Body of pancreas (tissue), 4 donors: ENCODE results near the gene DRAM1. TPM values are rescaled to one million over a fixed set of nuclear protein-coding genes. Genes with fewer than 3 reads are reported as not detected.
"Not testable (repeated sequence)": the region's sequence is repeated elsewhere in the genome, so short reads cannot be mapped to it uniquely, and the experiment has no call there.

Source experiments
- ATAC-seq: fragments of 150-250 bp; one replicate; pipeline ENCODE4 v1.9.1; 2016
- DNase-seq, 4 donors: peaks; one replicate each; pipeline ENCODE4 v3.0.0-alpha.2; 2019
- H3K27ac ChIP-seq, 4 donors: fragments of 200-600 bp; sonication (generic); 1 replicate in 3 of 4; 2 replicates in 1 of 4; pipeline versions ENCODE4 v1.5.1 to v1.6.1; 2016 to 2019; ENCODE audit warnings: mild to moderate bottlenecking in 1 of 4, mixed read lengths in 1 of 4, moderate library complexity in 1 of 4
- H3K27me3 ChIP-seq, 2 donors: fragments of 200-600 bp; sonication (generic); one replicate each; pipeline ENCODE4 v1.6.0; 2016; ENCODE audit warnings: mild to moderate bottlenecking in 1 of 2
- H3K36me3 ChIP-seq, 2 donors: fragments of 200-600 bp; sonication (generic); replicated peaks in 1 of 2; 2 replicates each; pipeline ENCODE4 v1.5.1; 2016; ENCODE audit warnings: low read depth in 2 of 2; ENCODE audit not compliant: insufficient read depth in 1 of 2
- H3K4me1 ChIP-seq: fragments of 200-600 bp; sonication (generic); one replicate; pipeline ENCODE4 v1.6.0; 2016
- H3K4me3 ChIP-seq, 2 donors: fragments of 200-600 bp; sonication (generic); 1 replicate in 1 of 2; 2 replicates in 1 of 2; pipeline ENCODE4 v1.5.1; 2016 to 2019
- H3K9me3 ChIP-seq, 3 donors: fragments of 200-600 bp; sonication (generic); 1 replicate in 2 of 3; 2 replicates in 1 of 3; pipeline ENCODE4 v1.5.1; 2016
- CTCF ChIP-seq, 7 experiments: fragments of 450-650 bp in 4 of 7; fragments of 200-600 bp in 3 of 7; sonication (generic) in 3 of 7; IDR thresholded peaks; one replicate each; pipeline ENCODE4 v1.5.1; 2016 to 2019; ENCODE audit warnings: antibody characterized with exemption in 7 of 7
- POLR2A ChIP-seq, 3 donors: fragments of 450-650 bp; IDR thresholded peaks; one replicate each; pipeline ENCODE4 v1.6.1; 2016; ENCODE audit warnings: antibody characterized with exemption in 3 of 3, mild to moderate bottlenecking in 2 of 3
- WGBS, 2 donors: methylation state at CpG; one replicate each; pipeline ENCODE4 v1.1.5; 2017; 5-methylcytosine and 5-hydroxymethylcytosine counted together
- intact Hi-C: fragments of 100-400 bp; cut with DNase I; formaldehyde crosslinking; loops from one replicate; pipeline ENCODE4 v1.15.1; 2023
- total RNA-seq, 2 donors: library from RNA; depleted of rRNA; stranded (reverse); fragments of >200 nt; gene quantifications; one replicate each; pipeline ENCODE4 v1.1.0, GENCODE V29; 2016

The DRAM1 gene
- total RNA-seq, 2 donors from 2014 or later: 2.6 to 14.5 TPM

GRCh38 chr12:101854747-101855146, 22.6 kb upstream of the DRAM1 start:
- no peaks in the 10 kb centered on the region for H3K27me3 ChIP-seq
- peaks cover 8% of the 10 kb centered on the region for H3K4me1 ChIP-seq
- no peak for TF ChIP-seq POLR2A (IDR thresholded peaks at IDR 0.05)
- ATAC-seq (no peak), DNase-seq (no peak)
- H3K27ac ChIP-seq: no peak overlapping the region
- WGBS, 2 donors: 93 to 96% methylated on average over 1 of the region's 1 CpG
- H3K9me3 ChIP-seq: no peaks in the 10 kb centered on the region
- intact Hi-C loops: no loop called here
- no peaks in the 10 kb centered on the region for H3K36me3 ChIP-seq
- no peak overlapping the region for H3K4me3 ChIP-seq

GRCh38 chr12:101855364-101855884, 22.0 kb upstream of the DRAM1 start:
- H3K4me3 ChIP-seq: no peak overlapping the region
- no peaks in the 10 kb centered on the region for H3K27me3 ChIP-seq
- H3K9me3 ChIP-seq: no peaks in the 10 kb centered on the region
- no peak for ATAC-seq
- TF ChIP-seq CTCF (IDR thresholded peaks at IDR 0.05) (no peak), POLR2A (IDR thresholded peaks at IDR 0.05) (no peak)
- DNase-seq: no peak
- WGBS, 2 donors: 11 to 20% methylated on average over 3 of the region's 3 CpGs
- peaks cover 8% of the 10 kb centered on the region for H3K4me1 ChIP-seq
- intact Hi-C loops: no loop called here
- H3K36me3 ChIP-seq: no peaks in the 10 kb centered on the region
- H3K27ac ChIP-seq: no peak overlapping the region

GRCh38 chr12:101855976-101856375, 21.4 kb upstream of the DRAM1 start:
- H3K9me3 ChIP-seq: no peaks in the 10 kb centered on the region
- H3K4me3 ChIP-seq: no peak overlapping the region
- no peaks in the 10 kb centered on the region for H3K27me3 ChIP-seq
- no peak for TF ChIP-seq CTCF (IDR thresholded peaks at IDR 0.05)
- TF ChIP-seq POLR2A (IDR thresholded peaks at IDR 0.05): no peak
- H3K4me1 ChIP-seq: peaks cover 8% of the 10 kb centered on the region
- WGBS, 2 donors: 80 to 83% methylated on average over 3 of the region's 3 CpGs
- ATAC-seq (no peak), DNase-seq (no peak)
- intact Hi-C loops: no loop called here
- no peaks in the 10 kb centered on the region for H3K36me3 ChIP-seq
- H3K27ac ChIP-seq: no peak overlapping the region

- H3K27ac ChIP-seq, H3K4me1 ChIP-seq, ATAC-seq, H3K4me3 ChIP-seq, H3K9me3 ChIP-seq, H3K27me3 ChIP-seq, H3K36me3 ChIP-seq, DNase-seq, intact Hi-C loops: not testable (repeated sequence)
- 92 to 98% methylated on average over 5 of the region's 5 CpGs for WGBS, 2 donors
Observed at GRCh38 chr12:101856614-101857013, 20.8 kb upstream of the DRAM1 start.

- WGBS, 2 donors: 74 to 78% methylated on average over 1 of the region's 1 CpG
- Histone ChIP-seq H3K9me3 (no peaks in the 10 kb centered on the region), H3K36me3 (no peaks in the 10 kb centered on the region), H3K4me3 (no peak overlapping the region), H3K27ac (no peak overlapping the region), H3K27me3 (no peaks in the 10 kb centered on the region), H3K4me1 (peaks cover 8% of the 10 kb centered on the region)
- TF ChIP-seq CTCF (IDR thresholded peaks at IDR 0.05) (no peak), POLR2A (IDR thresholded peaks at IDR 0.05) (no peak)
- intact Hi-C loops: no loop called here
- DNase-seq (no peak), ATAC-seq (no peak)
Observed at GRCh38 chr12:101857043-101857558, 20.3 kb upstream of the DRAM1 start.

GRCh38 chr12:101858361-101858760, 19.0 kb upstream of the DRAM1 start:
- no peak for TF ChIP-seq POLR2A (IDR thresholded peaks at IDR 0.05)
- TF ChIP-seq CTCF (IDR thresholded peaks at IDR 0.05): no peak
- H3K27me3 ChIP-seq: no peaks in the 10 kb centered on the region
- no peak overlapping the region for H3K27ac ChIP-seq
- H3K4me1 ChIP-seq: peaks cover 8% of the 10 kb centered on the region
- no peaks in the 10 kb centered on the region for H3K9me3 ChIP-seq
- WGBS, 2 donors: 90 to 92% methylated on average over 3 of the region's 3 CpGs
- no peak overlapping the region for H3K4me3 ChIP-seq
- ATAC-seq: no peak
- DNase-seq: no peak
- intact Hi-C loops: no loop called here
- no peaks in the 10 kb centered on the region for H3K36me3 ChIP-seq
